Activated naive CD8-positive, alpha-beta T cell (primary cell): ENCODE measurements around the gene TEX44.
"Not testable (repeated sequence)": the region's sequence is repeated elsewhere in the genome, so short reads cannot be mapped to it uniquely, and the experiment has no call there.

Experiments
- H3K27ac Mint-ChIP-seq: one replicate; pipeline ENCODE4 v1.8.0; 2021; ENCODE audit warnings: mixed read lengths
- H3K27me3 Mint-ChIP-seq: one replicate; pipeline ENCODE4 v1.8.0; 2021; ENCODE audit warnings: mixed read lengths
- H3K36me3 Mint-ChIP-seq: one replicate; pipeline ENCODE4 v1.8.0; 2021; ENCODE audit warnings: mixed read lengths
- H3K4me1 Mint-ChIP-seq: one replicate; pipeline ENCODE4 v1.8.0; 2021; ENCODE audit warnings: low read depth, mixed read lengths
- H3K4me3 Mint-ChIP-seq: one replicate; pipeline ENCODE4 v1.8.0; 2021; ENCODE audit warnings: mild to moderate bottlenecking, mixed read lengths
- H3K9me3 Mint-ChIP-seq: one replicate; pipeline ENCODE4 v1.8.0; 2021; ENCODE audit warnings: low read depth, mixed read lengths

Gene TEX44

DNA sequence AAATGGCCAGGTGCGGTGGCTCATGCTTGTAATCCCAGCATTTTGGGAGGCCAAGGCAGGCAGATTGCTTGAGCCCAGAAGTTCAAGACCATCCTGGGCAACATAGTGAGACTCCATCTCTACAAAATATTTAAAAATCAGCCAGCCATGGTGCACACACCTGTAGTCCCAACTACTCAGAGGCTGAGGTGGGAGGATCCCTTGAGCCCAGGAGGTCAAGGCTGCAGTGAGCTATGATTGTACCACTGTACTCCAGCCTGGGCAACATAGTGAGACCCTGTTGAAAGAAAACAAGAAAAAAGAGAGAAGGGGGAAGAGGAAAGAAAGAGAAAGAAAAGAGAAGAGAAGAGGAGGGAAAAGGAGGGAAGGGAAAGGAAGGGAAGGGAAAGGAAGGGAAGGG lies 4.9 kb upstream of the TEX44 start:
- not testable (repeated sequence) for H3K4me1 Mint-ChIP-seq, H3K9me3 Mint-ChIP-seq, H3K4me3 Mint-ChIP-seq, H3K27me3 Mint-ChIP-seq, H3K36me3 Mint-ChIP-seq, H3K27ac Mint-ChIP-seq

DNA sequence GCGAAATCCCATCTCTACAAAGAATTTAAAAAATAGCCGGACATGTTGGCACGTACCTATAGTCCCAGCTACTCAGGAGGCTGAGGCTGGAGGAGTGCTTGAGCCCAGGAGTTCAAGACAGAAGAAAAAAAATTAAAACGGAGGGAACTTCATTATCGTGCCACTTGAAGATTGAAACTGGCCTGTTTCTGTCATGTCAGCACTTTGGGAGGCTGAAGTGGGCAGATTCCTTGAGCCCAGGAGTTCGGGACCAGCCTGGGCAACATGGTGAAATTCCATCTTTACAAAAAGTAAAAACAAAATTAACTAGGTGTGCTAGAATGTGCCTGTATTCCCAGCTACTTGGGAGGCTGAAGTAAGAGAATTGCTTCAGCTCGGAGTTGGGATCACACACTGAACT lies 3.0 kb upstream of the TEX44 start:
- Mint-ChIP-seq H3K9me3 (no peaks in the 10 kb centered on the region), H3K27ac (no peak overlapping the region), H3K4me3 (no peak overlapping the region), H3K36me3 (no peaks in the 10 kb centered on the region), H3K27me3 (no peaks in the 10 kb centered on the region), H3K4me1 (no peaks in the 10 kb centered on the region)

DNA sequence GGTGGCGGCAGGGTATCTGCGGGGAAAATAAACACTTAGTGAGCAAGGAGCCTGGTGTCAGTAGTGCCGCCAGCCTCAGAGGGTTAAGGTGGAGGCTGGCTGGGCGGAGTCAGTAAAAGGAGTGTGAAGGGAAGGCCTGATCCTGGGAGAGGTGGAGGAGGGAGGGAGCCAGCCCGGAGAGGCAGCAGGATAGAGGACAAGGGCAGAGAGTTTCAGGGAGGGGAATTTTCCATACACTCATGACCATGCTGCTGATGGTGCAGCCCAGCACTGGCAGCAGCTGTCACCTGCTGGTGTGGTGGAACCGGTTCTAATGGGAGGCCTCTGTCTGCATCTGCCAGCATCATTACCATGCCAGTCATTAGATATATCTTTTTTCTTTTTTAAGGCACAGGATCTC lies 2.0 kb upstream of the TEX44 start:
- no peak overlapping the region for H3K4me3 Mint-ChIP-seq
- no peaks in the 10 kb centered on the region for H3K36me3 Mint-ChIP-seq
- H3K27me3 Mint-ChIP-seq = no peaks in the 10 kb centered on the region
- H3K9me3 Mint-ChIP-seq = no peaks in the 10 kb centered on the region
- no peaks in the 10 kb centered on the region for H3K4me1 Mint-ChIP-seq
- no peak overlapping the region for H3K27ac Mint-ChIP-seq

DNA sequence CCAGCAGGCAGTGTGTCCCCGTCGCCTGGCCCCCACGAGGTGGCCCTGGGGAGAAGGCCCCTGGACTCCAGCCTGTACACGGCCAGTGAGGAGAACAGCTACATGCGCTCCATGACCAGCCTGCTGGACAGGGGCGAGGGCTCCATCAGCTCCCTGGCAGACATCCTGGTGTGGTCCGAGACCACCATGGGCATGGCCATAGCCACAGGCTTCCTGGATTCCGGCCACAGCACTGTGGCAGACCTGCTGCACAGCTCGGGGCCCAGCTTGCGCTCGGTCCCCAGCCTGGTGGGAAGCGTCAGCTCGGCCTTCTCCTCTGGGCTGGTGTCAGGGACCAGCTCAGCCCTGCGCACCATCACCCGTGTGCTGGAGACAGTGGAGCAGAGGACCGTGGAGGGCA lies 1.0 kb downstream of the TEX44 start:
- H3K9me3 Mint-ChIP-seq = no peaks in the 10 kb centered on the region
- H3K27me3 Mint-ChIP-seq = no peaks in the 10 kb centered on the region
- H3K4me1 Mint-ChIP-seq = no peaks in the 10 kb centered on the region
- H3K36me3 Mint-ChIP-seq = no peaks in the 10 kb centered on the region
- no peak overlapping the region for H3K27ac Mint-ChIP-seq
- H3K4me3 Mint-ChIP-seq = no peak overlapping the region

DNA sequence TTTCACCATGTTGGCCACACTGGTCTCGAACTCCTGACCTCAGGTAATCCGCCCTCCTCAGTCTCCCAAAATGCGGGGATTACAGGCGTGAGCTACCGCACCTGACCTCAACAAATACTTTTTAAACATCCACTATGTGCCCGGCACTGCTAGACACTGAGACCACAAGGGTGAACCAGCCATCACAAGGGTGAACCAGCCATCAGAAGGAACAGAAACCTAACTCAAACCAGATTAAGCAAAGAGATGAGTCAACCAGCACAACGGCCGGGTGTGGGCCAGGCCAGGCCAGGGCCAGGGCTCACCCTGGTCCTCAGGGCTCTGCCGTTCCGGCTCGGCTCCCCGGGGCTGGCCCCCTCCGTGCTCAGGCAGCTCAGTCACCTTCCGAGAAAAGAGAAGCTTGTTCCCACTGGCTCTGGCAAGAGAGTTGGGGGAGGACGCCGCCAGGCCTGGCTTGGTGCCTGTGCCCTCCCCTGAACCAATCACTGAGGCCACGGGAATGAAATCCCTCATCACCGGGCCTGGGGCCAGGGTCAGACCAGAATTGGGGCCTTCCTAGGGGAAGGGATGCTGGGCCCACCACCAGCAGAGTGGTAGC lies 4.4 kb downstream of the TEX44 start:
- no peaks in the 10 kb centered on the region for H3K27me3 Mint-ChIP-seq
- no peak overlapping the region for H3K4me3 Mint-ChIP-seq
- H3K27ac Mint-ChIP-seq = no peak overlapping the region
- H3K36me3 Mint-ChIP-seq = no peaks in the 10 kb centered on the region
- H3K4me1 Mint-ChIP-seq = peaks cover 1% of the 10 kb centered on the region
- no peaks in the 10 kb centered on the region for H3K9me3 Mint-ChIP-seq

DNA sequence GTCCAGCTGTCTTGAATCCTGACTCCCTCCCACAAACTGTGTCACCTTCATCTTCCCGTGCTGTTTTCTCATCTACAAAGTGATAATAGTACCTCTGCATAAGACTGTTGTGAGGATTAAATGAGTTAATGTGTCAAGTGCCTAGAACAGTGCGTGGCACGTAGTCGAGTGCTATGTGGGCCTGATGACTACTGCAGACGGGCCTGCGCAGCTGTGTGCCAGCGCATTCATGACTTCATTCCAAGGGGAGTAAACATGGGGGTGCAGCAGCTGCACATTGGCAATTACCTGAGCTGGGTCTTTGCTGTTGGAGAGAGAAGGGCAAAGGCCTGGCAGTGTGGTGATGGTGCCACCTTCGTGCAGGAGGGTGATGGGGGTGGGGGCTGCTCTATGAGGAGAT lies 5.0 kb downstream of the TEX44 start:
- Mint-ChIP-seq H3K4me3 (no peak overlapping the region), H3K27me3 (no peaks in the 10 kb centered on the region), H3K4me1 (peaks cover 1% of the 10 kb centered on the region), H3K36me3 (no peaks in the 10 kb centered on the region), H3K9me3 (no peaks in the 10 kb centered on the region), H3K27ac (no peak overlapping the region)

DNA sequence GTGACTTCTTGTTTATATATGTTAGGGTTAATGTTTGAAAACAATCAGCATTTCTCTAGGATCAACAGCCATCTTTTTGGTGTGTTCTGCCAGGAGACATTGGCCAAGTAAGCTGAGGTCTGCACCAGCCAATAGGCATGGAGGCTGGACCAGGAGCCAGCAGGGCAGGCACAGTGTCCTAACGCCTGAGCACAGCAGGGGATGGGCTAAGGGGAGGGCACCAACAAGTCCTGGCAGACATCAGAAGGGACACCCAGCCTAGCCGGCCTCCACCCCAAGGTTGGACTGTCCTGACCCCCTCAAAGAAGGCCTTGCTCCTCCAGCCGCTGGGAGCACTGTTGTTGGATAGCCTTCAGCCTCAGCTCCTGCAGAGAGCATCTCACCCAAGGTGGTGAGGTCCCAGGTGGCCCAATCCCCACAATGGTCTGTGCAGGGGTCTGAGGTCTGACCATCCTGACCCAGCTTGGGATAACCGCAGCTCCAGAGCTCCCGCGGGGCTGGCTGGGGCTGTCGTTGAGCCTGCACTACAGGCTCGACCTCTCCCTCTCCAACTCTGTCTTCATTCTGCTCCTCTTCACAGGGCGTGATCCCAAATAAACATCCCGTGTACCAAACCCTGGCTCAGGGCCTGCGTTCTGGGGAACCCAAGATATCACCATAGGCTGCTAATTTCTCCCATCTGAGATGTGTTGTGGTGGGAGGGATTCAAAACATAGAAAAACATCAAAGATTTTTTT lies 8.1 kb downstream of the TEX44 start:
- no peaks in the 10 kb centered on the region for H3K36me3 Mint-ChIP-seq
- H3K27me3 Mint-ChIP-seq = no peaks in the 10 kb centered on the region
- no peaks in the 10 kb centered on the region for H3K9me3 Mint-ChIP-seq
- peaks cover 9% of the 10 kb centered on the region for H3K4me1 Mint-ChIP-seq
- H3K4me3 Mint-ChIP-seq = no peak overlapping the region
- H3K27ac Mint-ChIP-seq = no peak overlapping the region

DNA sequence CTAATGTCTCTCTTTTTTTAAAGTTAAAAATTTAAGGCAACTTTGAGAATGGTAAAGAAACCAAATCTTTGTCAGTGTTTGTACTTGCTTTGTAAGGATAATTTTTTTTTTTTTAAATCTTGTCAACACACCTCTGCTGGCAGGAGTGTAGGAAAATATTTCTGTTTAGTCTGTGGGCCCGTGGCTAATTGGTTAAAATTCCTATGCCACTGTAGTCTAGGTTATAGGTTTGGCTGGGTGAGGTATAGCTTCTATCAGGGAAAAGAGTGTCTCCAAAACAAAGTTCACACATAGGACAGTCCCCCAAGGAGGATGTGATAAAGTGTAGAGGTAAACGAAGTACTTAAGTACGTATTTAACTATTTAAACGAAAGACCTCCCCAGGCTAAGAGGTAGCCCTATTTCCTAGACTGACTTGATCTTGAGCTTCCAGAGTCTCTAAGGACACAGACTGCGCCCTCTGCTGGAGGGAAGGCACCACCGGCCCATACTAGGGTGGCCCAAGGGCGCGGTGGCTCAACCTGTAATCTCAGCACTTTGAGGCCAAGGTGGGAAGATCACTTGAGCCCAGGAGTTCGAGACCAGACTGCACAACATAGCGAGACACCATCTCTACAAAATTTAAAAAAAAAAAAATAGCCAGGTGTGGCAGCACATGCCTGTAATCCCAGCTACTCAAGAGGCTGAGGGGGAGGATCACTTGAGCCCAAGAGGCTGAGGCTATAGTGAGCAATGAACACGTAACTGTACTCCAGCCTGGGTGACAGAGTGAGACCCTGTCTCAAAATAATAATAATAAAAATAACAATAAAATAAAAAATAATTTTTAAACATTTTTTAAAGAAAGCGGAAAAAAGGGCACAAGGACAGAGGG lies 8.9 kb downstream of the TEX44 start:
- H3K36me3 Mint-ChIP-seq = no peaks in the 10 kb centered on the region
- no peak overlapping the region for H3K4me3 Mint-ChIP-seq
- H3K27ac Mint-ChIP-seq = no peak overlapping the region
- H3K9me3 Mint-ChIP-seq = no peaks in the 10 kb centered on the region
- no peaks in the 10 kb centered on the region for H3K27me3 Mint-ChIP-seq
- H3K4me1 Mint-ChIP-seq = peaks cover 9% of the 10 kb centered on the region

DNA sequence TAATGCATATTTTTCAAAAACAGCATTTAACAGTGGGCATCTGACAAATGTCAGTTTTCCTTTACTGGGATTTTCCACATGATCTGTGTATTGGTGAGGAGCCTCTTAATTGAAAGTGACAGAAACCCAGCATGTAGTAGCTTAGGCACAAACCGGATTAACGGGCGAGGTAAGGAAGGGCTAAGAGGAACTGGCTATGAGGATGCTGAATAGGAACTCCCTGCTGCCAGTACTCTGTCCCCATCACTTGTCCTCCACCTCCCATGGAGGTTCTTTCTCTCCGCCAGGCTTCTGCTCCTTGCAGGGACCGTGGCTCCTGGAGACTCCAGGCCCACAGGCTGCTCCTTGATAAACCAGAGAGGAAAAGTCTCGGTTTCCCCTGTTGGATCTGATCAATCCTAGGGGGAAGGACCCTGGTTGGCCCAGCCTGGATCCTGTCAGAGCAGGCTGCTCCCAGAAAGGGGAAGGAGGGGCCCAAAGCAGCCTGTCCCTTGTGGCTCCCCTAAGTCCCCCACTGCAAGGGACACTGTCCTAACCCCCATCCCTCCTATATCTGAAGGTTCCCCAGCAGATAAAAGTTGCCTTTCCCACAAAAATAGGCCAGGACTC lies 10.3 kb downstream of the TEX44 start:
- Mint-ChIP-seq H3K27me3 (no peaks in the 10 kb centered on the region), H3K27ac (no peak overlapping the region), H3K9me3 (no peaks in the 10 kb centered on the region), H3K4me1 (peaks cover 9% of the 10 kb centered on the region), H3K36me3 (no peaks in the 10 kb centered on the region), H3K4me3 (peak overlapping the region; percentile 52)

DNA sequence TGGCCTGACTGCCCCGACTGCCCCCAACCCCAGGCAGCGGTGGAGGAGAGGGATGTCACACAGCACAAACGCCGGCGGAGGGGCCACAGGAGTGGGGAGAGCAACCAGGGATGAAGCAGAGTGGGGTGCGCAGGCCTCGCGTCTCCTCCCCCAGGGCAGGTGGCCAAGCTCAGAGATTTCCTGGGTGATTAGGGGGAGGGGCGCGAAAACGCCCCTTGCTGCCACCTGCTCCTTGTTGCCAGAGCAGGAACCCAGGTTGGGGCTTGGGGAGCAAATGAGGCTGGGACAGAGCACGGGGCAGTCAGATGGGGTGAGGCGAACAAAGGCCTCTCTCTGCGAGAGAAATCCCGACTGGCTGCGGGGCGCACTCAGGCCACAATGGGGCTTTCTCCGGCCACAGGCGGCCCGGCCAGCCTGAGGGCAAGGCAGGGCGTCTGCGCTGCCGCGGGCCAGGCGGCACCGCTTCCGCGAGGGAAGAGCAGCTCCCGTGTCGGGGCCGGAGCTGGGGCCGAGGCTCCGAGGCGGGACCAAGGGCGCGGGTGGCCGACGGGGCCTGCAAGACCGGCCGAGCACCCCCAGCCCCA lies 11.5 kb downstream of the TEX44 start:
- Mint-ChIP-seq H3K27ac (no peak overlapping the region), H3K9me3 (no peaks in the 10 kb centered on the region), H3K4me1 (peaks cover 9% of the 10 kb centered on the region)

DNA sequence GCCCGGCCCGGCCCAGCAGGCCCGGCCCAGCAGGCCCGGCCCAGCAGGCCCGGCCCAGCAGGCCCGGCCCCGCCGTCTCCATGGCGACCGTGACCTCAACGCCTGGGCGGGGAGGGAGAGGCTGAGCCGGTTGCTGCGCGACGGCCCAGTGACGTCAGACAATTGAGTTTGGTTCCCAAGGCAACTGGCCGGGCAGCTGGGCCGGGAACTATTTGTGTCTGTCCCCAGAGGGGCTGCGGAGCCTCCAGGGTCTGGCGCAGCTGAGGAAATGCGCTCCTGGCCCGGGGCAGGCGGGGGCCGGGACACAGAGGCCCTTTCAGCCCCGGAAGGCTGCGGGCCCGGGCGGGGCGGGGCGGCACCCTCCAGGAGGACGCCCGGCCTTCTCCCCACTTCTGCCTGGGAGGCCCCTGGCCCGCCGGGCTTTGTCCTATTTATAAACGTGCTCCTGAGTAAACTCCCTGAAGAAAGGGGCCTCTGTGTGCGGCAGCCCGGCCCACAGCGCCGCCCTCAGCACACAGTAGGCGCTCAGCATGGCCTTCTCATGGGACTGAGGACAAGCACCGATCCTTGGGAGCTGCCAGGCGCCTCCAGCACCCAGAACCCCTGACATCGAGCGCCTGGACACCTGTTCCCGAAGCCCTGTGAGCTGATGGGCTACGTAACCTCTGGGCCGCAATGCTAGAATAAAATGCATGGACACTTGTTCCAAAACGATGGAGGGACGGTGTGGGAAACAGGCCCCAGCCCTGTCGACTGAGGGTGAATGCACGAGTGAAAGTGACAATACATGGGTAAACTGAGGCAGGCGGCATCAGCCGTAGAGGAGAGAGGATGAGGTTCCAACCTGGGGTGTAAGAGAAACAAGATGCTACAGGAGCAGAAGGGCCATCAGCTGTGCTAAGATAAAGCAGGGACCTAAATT lies 12.3 kb downstream of the TEX44 start:
- no peaks in the 10 kb centered on the region for H3K36me3 Mint-ChIP-seq
- peaks cover 9% of the 10 kb centered on the region for H3K4me1 Mint-ChIP-seq
- peak overlapping the region; percentile 74 for H3K4me3 Mint-ChIP-seq
- no peak overlapping the region for H3K27ac Mint-ChIP-seq
- no peaks in the 10 kb centered on the region for H3K9me3 Mint-ChIP-seq
- H3K27me3 Mint-ChIP-seq = no peaks in the 10 kb centered on the region

More for the DNA sequence above, 11.5 kb downstream of the TEX44 start:
- no peaks in the 10 kb centered on the region for H3K27me3 Mint-ChIP-seq
- no peaks in the 10 kb centered on the region for H3K36me3 Mint-ChIP-seq
- peak overlapping the region; percentile 59 for H3K4me3 Mint-ChIP-seq

DNA sequence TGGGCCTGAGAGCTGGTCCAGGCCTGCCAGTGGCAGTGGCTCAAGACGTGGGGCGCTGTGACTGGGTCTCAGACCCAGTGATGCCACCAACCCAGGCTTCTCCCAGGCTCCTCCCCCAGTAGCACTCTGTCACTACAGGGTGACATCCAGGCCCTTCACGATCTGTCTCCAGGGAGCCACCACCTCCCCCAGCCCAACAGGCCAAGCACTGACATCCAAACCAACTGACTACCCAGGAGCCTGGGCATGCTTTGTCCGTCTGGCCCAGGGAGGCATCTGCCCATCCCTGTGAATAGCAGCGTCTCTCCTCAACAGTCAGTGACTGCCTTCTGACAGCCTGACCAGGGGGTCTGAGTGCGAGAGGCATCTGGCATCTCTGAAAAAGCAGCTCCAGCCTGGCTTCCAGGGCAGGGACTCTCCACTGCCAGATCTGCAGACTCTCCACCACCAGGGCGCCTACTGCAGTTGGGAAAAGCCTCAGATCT lies 13.0 kb downstream of the TEX44 start:
- Mint-ChIP-seq H3K36me3 (no peaks in the 10 kb centered on the region), H3K4me3 (peak overlapping the region; percentile 74), H3K4me1 (peaks cover 11% of the 10 kb centered on the region), H3K27ac (no peak overlapping the region), H3K9me3 (no peaks in the 10 kb centered on the region), H3K27me3 (no peaks in the 10 kb centered on the region)

DNA sequence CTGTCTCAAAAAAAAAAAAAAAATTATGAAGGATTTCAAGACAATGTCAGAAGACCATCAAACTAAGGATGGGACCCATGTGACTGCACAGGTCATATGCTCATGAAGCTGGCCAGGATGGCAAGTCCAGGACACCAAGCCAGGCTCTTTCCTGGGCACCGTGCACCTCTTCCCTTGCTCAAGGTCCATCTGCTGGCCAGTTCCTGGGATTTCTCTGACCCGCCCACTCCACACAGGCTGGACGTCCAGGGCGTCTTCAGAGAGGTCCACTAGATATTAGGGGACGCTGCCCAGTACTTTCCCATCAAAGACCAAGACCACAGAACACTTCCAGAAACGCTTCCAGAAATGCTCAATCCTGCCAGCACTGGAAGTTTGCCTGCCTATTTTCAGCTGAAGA lies 14.3 kb downstream of the TEX44 start:
- H3K27me3 Mint-ChIP-seq = no peaks in the 10 kb centered on the region
- H3K4me3 Mint-ChIP-seq = no peak overlapping the region
- no peaks in the 10 kb centered on the region for H3K9me3 Mint-ChIP-seq
- H3K4me1 Mint-ChIP-seq = peaks cover 19% of the 10 kb centered on the region
- no peaks in the 10 kb centered on the region for H3K36me3 Mint-ChIP-seq
- H3K27ac Mint-ChIP-seq = no peak overlapping the region
